T-helper 2 cell (primary cell): ENCODE results near the gene TFEB.

ENCODE experiments used
- DNase-seq, 5 experiments: peaks; one replicate each; pipeline versions ENCODE4 v3.0.0 to v3.0.0-alpha.2; 2012 to 2022

Gene TFEB

DNA sequence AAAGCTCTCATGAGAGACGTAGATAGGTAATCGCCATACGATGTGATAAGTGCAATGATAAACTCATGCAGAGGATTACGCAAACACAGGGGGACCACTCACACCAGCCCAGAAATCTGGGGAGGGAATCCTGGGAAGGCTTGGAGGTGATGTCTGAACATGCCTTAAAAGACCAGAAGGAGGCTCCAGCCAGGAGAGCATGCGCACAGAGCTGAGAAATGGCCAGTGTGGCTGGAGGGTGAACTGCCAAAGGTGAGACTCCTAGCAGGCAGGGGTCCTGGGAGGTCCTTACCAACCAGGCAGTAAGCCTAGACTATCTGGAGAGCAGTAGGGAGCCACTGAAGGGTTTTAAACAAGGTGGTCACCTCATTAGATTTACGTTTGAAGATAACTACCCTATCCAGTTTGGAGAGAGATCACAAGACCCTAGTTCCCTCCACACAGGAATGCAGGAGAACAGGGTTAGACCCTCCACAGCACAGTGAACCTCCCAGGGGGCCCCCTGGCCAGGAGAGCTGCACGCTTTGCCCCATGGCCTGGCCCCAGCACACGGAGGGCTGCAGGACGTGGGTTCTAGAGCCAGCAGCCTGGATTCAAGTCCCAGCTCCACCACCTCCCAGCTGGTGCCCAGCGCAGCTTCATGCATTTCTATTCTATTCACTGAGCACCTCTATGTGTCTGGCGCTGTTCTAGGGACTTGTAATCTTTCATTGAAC lies 84.0 kb downstream of the TFEB start:
- no peak for DNase-seq

DNA sequence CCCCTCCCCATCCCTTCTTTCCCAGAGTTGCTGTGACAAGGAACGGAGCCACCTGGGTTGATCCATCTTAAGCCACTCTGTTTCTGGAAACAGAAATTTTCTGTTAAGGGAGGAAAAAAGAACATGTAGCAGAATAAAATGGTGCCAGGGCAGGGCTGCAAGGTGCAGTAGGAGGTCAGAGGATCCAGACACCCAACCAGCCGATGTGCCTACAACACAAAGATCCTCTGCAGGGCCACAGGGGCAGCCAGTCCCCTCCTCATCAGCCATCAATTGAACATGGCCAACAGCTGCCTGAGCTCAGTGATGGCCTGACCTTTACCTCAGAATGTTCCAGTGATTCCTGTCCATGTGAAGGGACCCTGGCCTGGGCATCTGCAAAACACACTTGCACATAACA lies 85.3 kb downstream of the TFEB start:
- no peak for DNase-seq

DNA sequence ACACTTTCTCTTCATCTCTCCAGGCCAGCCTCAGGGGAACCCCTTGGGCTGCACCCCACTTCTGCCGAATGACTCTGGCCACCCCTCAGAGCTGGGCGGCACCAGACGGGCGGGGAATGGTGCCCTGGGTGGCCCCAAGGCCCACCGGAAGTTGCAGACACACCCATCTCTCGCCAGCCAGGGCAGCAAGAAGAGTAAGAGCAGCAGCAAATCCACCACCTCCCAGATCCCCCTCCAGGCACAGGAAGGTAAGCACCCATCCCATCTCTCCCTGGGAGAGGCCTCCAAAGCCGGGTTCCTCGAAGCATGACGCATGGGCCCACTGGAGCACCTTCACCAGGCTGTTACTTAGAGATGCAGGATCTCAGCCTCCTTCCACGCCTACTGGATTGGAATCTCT lies 85.8 kb downstream of the TFEB start:
- DNase-seq = no peak

DNA sequence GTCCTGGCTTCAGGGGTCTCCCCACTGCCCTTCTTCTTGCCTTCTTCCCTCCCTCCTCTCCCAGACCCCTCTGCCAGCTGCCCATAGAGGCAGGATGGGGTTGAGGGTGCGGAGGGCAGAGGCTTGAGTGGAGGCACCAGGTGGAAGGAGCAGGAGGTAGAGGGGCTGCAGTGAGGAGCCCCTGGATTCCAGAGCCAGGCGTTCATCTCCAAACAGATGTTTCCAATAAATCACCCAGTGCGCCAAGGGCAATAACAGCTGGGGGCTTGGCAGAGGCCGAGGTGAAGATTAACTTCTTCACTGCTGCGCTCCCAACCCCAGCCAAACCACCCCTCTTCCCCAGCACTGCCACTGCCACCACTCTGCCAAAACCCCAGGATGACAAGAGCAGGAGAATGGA lies 86.5 kb downstream of the TFEB start:
- no peak for DNase-seq

DNA sequence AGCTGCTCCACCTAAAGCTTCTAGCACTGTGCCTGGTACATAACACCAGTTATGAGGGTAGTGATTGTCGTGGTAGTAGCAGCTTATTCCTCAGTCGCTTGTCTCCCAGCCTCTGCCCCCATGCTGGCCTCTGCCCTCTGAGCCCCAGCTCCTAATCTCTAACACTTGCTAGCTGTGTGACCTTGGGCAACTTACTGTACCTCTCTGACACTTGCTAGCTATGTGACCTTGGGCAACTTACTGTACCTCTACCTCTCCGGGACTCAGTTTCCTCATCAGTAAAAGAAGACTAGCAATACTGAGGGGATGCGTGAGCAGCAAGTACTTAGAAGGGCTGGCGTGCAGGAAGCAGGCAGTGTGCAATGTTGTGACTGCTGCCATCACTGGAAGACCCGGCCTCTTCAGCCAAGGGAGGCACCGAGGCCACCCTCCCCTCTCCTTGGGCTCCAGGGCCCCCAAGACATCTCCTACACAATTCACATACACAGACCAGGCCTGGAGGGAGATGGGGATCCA lies 87.3 kb downstream of the TFEB start:
- DNase-seq = no peak

DNA sequence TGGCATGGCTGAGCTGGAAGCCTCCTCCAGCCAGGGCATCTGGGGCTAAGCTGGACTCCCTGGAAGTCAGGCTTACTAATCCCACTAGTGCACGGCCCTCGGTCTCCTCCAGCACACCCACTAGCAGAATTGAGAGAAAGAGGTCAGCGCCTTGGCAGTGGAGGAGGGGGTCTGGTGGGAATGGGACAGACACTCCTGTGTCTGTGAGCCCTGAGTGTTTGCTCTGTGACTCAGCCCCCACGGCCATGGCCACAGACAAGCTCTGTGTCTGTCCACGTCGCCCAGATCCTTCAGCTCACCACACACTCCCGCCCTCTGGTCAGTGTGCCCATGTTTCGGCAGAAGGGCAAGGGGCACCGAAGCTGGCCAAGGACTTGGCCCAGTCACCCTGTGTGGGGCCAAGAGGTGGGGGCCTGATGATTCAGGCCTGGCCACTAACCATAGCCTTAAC lies 88.3 kb downstream of the TFEB start:
- DNase-seq = no peak

DNA sequence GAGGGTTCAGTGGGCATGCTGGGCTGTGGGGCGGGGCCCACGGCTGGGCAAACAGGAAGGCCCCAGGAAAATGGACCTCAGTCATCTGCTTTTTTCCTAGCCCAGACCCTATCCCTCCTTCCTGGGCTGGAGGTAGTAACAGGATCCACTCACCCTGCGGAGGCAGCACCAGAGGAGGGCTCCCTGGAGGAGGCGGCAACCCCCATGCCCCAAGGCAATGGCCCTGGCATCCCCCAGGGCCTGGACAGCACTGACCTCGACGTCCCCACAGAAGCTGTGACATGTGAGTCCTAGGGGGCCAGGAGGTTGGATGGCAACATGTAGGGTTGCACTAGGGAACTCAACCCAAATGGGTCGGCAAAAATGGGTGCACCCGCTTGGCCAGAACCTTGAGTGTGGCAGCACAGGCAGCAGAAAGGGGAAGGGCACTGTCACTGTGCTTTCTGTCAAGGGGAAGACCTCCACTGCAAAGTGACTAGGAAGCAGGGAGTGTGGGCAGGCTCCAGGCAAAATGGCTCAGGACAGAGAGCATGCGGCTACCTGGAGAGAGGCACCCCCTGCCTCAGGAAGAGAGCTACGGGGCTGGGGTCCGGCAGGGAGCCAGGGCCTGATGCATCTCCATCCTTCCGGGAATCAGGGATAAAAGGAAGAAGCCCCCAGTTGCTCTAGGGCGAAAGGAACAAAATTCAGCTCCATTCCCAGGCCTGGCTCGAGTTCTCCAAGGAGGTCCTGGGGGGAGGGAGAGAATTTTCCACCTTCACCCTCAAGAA lies 89.2 kb downstream of the TFEB start:
- DNase-seq = no peak

DNA sequence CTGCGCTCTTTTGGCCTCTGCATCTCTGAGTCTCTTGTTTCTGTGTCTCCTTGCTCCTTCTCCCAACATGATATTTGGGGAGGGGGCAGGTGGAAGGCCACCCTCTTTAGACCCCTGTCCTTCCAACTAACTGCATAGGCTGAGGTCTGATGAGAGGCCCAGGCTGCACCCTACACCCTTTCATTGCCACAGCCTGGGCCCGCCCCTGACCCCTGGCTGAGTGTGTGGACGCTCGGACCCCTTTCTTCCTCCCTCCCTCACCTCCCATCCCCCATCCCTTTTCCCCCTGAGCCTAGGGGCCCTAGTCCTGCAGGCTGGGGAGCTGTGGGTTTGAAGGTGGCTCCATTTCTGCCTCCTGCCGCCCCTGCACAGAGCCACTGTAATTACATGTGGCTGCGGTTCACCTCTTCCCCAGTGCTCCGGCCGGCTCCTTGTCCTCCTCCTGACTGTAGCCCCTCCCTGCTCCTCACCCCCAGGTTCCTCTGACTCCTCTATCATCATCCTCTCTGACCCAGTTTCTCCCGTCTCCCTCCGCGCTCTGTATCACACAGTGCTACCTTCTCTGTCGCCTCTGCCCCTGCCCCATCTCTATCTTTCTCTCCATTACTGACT lies 90.3 kb downstream of the TFEB start:
- no peak for DNase-seq

DNA sequence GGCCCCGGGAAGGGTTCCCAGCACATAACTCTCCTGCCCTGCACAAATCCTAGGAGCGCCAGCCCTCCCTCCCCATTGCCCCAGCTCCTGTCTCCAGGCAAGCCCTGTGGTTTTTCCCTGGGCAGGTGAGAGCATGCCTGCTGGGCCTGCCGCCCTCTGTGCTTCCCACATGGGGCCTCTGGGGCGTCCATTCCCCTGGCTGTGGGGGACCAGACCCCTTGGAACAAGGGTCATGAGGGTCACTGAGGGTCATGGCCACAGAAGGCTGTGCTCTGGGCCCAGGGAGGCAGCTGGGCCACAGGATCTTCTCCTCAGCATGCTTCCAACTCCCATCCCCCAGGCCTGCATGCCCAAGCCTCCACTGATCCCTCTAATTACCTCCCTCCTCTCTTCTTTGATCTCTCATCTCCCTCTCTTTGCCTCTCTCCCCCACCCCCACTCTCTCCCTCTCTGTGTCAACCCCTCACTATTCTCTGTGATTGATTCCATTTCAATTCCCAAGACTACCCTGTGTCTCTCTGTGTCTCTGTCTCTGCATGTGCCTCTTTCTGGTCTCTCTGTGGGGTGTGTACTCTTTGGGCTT lies 91.0 kb downstream of the TFEB start:
- no peak for DNase-seq

DNA sequence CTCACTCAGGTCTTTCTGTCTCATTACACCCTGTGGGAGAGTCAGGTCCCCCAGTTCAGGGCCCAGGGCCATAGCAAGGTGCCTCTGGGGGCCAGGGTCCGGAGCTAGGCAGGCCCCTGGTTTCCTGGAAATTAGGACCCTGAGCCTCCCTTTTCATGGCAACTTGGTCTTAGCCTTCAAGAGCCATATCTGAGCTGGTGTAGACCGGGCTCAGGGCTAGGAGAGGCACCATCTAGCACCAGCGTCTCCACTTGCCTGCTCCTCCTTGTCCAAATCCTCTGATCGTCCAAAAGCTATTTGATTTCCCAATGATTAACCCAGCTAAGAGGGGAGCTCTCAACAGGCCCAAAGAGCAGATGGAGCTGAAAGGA lies 91.5 kb downstream of the TFEB start:
- no peak for DNase-seq

DNA sequence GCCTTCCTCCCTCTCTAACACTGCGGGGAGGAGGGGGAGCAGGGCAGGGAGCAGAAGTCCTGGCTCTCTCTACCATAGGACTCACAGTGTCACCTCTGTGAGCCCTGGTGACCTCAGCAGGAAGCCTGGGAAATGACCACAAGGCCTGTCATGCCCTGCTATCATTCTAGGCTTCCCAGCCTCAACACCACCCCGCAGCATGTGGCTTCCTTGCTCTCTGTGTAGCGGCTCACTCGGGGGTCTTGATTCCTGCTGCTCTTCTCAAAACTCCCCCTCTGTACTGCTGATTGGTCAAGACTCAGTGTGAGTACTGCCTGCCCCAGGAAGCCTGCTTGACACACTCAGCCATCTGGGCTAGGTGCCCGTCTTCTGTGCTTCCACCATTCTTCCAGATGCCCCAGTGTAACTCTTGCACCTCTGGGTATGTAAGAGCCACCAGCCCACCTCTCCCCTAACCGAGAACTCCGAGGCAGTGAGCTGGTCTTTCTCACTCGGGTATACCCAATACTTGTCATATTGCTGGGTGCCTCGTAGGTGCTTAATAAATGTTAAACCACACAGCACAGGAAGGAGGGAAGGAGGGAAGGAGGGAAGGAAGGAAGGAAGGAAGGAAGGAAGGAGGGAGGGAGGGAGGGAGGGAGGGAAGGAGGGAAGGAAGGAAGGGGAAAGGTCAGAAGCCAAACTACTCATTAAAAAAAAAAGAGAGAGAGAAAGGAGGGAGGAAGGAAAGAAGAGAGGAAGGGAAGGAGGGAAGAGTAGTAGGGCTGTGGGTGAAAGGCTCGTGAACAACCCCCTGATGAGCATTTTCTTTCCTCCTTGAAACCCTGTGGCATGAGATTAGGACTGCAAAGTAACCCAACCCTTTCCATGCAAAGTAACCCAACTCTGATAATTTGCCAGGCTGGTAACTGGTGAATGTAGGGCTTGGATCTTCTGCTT lies 92.2 kb downstream of the TFEB start:
- DNase-seq = no peak

DNA sequence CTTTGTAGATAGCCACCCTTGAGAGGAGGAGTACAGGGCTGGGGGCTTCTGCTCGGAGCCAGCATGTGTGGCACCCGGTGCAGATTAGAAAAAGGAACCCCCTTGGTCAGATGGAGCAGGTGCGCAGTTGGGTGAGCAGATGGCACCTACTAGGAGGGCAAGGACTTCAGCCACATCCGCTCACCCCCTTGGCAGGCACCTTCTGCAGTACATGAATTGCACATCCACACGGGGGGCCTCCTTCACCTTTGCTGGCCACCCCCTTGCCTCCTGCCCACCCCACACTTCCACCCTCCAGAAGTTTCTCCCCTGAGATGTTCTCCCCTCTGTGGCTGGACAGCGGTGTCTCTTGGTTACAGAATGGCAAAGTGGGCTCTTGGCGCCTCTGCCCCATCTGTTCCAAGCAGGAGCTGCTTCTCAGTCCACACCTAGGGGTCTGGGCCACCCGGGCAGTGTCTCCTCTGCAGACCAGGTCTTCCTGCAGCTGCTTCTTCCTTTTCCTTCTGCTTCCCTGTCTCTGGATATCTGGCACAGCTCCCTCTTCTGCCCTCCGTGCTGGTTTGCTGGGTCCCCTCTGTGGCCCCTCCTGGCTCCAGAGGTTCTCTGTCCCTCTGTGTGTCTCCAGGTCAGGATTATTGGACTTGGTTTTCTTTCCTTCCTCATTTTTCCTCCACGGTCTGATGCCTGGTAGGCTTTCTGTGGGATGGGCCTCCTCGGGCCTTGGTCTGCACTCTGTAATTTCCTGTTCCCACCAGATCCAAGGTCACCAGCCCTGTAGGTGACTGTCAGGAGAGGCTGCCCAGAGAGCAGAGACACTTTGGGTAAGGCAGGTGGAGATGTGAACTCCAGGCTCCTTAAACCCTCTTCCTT lies 93.1 kb downstream of the TFEB start:
- no peak for DNase-seq

DNA sequence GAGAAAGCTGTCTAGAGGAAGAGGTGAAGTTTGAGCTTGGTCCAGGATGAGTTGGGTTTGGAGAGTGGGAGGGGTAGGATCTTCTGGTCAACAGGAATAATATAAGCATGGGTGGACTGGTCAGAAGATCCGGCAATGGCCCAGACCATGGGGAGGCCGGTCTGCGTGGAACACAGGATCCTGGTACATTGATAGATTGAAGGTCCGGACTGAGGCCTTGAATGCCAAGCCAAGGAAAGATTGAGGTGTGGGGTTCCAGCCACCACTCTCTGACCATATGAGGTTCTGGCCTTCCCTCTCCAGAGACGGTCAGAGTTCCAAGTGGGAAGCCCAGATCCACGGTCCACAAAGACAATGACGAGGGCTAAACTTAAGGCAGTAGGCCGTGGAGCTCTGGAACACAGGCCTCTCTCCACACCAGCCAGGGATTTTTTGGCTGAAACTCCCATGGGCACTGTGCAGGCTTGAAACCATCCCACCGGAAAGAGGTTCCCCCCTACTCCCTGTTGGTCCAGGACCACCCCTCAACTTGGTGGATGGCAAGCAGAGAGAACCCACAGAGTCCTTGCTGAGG lies 94.0 kb downstream of the TFEB start:
- no peak for DNase-seq

DNA sequence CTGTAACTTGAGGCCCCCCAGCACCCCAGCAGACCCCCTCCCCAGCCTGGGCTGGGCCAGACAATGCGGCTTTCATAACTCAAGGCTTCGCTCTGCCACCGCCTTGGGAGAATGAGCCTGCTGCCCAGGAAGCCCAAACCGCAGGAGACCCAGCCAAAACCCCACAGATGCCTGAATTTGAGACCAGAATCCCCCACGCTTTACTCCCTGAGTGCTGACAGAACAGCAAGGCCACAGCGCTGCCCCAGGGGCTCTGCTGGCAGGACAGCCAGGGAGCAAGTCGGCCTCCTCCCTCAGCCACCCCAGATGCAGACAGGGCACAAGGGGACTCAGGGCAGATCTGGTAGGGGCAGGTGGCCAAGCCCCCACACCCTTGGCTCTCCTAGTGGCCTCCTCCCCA lies 95.0 kb downstream of the TFEB start:
- no peak for DNase-seq

DNA sequence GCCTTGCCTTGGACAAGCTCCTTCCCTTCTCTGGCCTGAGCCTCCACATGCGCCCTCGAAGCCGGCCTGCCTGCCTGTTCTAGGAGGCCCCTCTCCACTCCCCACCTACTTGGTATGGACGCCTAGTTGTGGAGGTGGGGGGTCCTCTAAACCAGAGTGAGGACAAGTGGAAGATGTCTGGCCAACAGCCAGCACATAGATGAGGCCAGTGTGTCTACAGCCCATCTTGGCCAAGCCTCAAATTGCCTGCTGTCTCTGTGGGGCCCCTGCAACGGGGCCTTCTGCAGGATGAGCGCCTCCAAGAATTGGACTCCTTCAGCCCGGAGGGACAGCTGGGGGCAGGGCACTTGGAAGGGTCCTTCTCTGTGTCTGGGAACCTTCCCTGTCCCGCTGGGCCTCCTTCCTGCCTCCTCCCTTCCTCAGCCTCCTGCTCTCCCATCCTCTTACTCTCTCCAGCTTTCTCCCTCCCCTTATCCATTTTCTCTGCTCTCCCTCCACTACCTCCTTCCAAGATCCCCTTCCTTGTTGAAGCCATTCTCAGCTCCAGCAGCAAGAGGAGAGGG lies 95.5 kb downstream of the TFEB start:
- DNase-seq = no peak

DNA sequence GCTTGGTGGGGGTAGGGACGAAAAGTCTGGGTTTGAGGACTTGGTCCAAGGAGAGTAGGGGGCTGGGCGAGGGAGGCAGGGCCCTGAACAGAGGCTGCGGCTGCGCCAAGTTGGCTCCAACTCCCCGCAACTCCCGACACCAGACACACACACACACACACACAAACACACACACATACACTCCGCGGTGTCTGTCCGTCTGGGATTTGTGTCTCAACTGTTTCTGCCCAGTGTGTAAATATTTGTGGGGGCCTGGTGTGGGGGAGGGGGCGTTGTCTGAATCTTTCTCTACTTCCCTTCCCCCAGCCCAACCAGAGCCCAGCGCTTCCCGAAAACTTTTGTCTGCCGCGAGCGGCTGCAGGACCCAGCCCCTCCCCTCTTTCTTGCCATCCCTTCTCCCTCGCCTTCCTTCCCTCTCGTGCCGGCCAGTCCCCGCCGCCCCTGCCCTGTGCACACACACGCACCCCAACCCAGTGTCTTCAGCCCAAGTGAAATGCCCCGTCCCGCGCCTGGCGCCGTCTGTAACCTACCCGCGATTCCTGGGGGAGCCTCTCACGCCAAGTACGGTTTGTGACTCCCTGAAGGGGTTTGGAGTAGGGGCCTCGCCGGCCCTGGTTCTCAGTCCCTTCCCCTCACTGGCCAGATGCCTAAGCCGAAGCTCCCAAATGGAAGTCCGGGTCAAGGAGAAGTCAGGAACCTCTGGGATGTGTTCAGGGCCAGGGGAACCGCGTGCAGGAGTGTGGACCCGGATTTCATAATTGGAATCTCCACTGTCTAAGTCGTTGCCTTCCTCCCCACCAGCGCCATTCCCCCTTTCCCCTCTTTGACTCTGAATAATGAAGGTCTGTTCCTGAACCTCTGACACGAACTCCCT lies 96.2 kb downstream of the TFEB start:
- DNase-seq = no peak

DNA sequence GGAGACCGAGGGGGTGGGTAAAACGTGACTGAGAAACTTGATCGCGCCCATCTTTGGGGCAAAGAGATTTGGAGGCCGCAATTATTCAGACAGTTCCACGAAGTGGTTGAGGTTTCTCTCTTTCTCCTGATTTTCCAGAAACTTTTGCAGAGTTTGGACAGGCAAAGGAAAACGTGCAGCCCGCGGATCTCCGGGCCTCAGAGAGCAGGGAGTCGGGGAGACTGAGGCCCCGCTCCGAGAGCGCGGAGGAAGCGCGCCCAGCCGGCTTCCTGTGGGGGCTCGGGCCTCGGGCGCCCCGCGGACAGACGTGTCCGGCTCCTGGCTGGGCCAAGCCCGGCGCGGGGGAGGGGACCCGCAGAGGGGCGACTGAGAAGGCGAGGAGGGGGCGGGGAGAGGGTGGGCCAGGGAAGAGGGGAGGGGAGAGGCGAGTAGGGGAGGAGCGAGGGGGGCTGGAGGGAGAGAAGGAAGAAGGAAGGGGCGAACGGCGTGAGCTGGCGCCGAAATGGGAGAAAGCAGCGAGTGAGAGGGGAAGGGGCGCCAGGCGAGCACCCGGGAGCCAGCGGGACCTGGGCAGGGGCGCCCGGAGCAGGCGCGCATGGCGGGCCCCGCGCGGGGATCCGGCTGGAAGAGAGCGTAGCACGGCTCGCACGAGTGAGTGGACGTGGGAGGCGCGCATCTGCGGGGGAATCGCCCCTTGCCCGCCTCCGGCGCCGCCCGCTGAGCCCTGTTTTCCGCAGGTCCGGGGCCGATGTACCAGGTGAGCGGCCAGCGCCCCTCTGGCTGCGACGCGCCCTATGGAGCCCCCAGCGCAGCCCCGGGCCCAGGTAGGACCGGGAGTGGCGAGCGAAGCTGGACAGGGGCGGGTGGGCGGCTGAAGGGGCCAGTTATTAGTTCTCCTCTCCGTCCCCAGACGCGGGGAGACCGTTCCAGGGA lies 97.1 kb downstream of the TFEB start, which contains the start of gene MDFI:
Gene MDFI, plus strand, starts transcription at position 467 of the 933 bp plus-strand sequence. Its CDS starts 282 bp downstream, at position 749.
- no peak for DNase-seq
